ENCODE measurements around the gene SH3GL1. TPM values are rescaled to one million over a fixed set of nuclear protein-coding genes. Genes with fewer than 3 reads are reported as not detected.
A peak's percentile ranks its signal among the peaks of the same experiment; 100 is the strongest.

SH3GL1 gene
- total and polyA plus RNA-seq, 9 of the 15 experiments (the other 6 are each of a cell fraction or from before 2014, with no cell fraction given) = 1.7 to 75.3 (median 25.7) TPM

- TF ChIP-seq, protein P1, sequence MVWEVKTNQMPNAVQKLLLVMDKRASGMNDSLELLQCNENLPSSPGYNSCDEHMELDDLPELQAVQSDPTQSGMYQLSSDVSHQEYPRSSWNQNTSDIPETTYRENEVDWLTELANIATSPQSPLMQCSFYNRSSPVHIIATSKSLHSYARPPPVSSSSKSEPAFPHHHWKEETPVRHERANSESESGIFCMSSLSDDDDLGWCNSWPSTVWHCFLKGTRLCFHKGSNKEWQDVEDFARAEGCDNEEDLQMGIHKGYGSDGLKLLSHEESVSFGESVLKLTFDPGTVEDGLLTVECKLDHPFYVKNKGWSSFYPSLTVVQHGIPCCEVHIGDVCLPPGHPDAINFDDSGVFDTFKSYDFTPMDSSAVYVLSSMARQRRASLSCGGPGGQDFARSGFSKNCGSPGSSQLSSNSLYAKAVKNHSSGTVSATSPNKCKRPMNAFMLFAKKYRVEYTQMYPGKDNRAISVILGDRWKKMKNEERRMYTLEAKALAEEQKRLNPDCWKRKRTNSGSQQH (CRISPR knock-in tag; IDR thresholded peaks at IDR 0.05) = no peak
- 0 out of 2 replicates have a peak, but pooled peaks have one; percentile 24 for TF ChIP-seq ZNF589 (CRISPR knock-in tag; IDR thresholded peaks at IDR 0.05; ENCODE audit: low read depth)
- no peak for TF ChIP-seq SIRT6 (IDR thresholded peaks at IDR 0.05; ENCODE audit: low read depth, low read length)
- TF ChIP-seq TOE1 (IDR thresholded peaks at IDR 0.05; ENCODE audit: borderline replicate concordance) = 0 out of 2 replicates have a peak, but pooled peaks have one; percentile 25
- no peak for TF ChIP-seq TOE1 (CRISPR knock-in tag; IDR thresholded peaks at IDR 0.05; ENCODE audit: borderline replicate concordance, low read depth)
- TF ChIP-seq ZSCAN32 (CRISPR knock-in tag; IDR thresholded peaks at IDR 0.05) = no peak
- no peak for TF ChIP-seq PHF8 (IDR thresholded peaks at IDR 0.05; ENCODE audit: borderline replicate concordance, low read length)
- TF ChIP-seq ARHGAP35 (IDR thresholded peaks at IDR 0.05; ENCODE audit: partially characterized antibody) = no peak
- no peak for TF ChIP-seq HINFP (tag; conservative IDR thresholded peaks at IDR 0.05; ENCODE audit: low read depth)
- TF ChIP-seq ZNF133 (CRISPR knock-in tag; IDR thresholded peaks at IDR 0.05) = no peak
- TF ChIP-seq HNRNPH1 (optimal IDR thresholded peaks at IDR 0.05; ENCODE audit: low read depth, low read length) = no peak
- TF ChIP-seq CUX1 (CRISPR knock-in tag; IDR thresholded peaks at IDR 0.05) = no peak; the same call in 1 of the 2 replicates
- no peak for TF ChIP-seq TRIM28 (IDR thresholded peaks at IDR 0.05)
- TF ChIP-seq POLR3G (IDR thresholded peaks at IDR 0.05; ENCODE audit: extremely low read depth, insufficient read length, insufficient replicate concordance) = no peak
- no peak for TF ChIP-seq PHF20 (IDR thresholded peaks at IDR 0.05; ENCODE audit: partially characterized antibody)
- no peak for TF ChIP-seq NEUROD1 (IDR thresholded peaks at IDR 0.05; ENCODE audit: borderline replicate concordance, low read depth, low read length, partially characterized antibody)
- TF ChIP-seq RUNX1 (IDR thresholded peaks at IDR 0.05; ENCODE audit: low read depth) = no peak
- no peak for TF ChIP-seq GTF2F1 (IDR thresholded peaks at IDR 0.05; ENCODE audit: low read depth, low read length)
- TF ChIP-seq ZNF740 (CRISPR knock-in tag; IDR thresholded peaks at IDR 0.05) = peak; percentile 84
- no peak for TF ChIP-seq ZNF740 (tag; IDR thresholded peaks at IDR 0.05)
Observed at GRCh38 chr19:4376028-4376670, 24.2 kb downstream of the SH3GL1 start (continued).

All from K562 (cell line).